WTC11 (cell line): ENCODE data around the gene RAMP1. TPM values are rescaled to one million over a fixed set of nuclear protein-coding genes. Genes with fewer than 3 reads are reported as not detected.
"Not testable (repeated sequence)": the region's sequence is repeated elsewhere in the genome, so short reads cannot be mapped to it uniquely, and the experiment has no call there.

ENCODE experiments used
- ATAC-seq: fragments of 200-7000 bp; cut with Tn5 transposase; 2 replicates; pipeline ENCODE4 v1.10.0; 2021; ENCODE audit warnings: mild to moderate bottlenecking, moderate library complexity
- CTCF ChIA-PET: fragments of 300-600 bp; sonication (Branson Sonifier 250); formaldehyde crosslinking; loops from one replicate; lab custom pipeline; 2021; ENCODE audit warnings: antibody characterized with exemption; lab: Charles Lee
- POLR2A ChIA-PET: fragments of 350-600 bp; sonication (Branson Sonifier 250); formaldehyde crosslinking; loops from one replicate; lab custom pipeline; 2021; ENCODE audit warnings: antibody characterized with exemption; lab: Charles Lee
- DNase-seq: peaks from one replicate; pipeline ENCODE4 v3.0.0; 2021; ENCODE audit warnings: low spot score
- H3K27ac Mint-ChIP-seq: 2 replicates; pipeline ENCODE4 v1.8.0; 2021; ENCODE audit warnings: mixed read lengths
- H3K27me3 Mint-ChIP-seq: 2 replicates; pipeline ENCODE4 v1.8.0; 2021; ENCODE audit warnings: low read depth, mild to moderate bottlenecking, moderate library complexity, mixed read lengths
- H3K36me3 Mint-ChIP-seq: 2 replicates; pipeline ENCODE4 v1.8.0; 2021; ENCODE audit warnings: mixed read lengths
- H3K4me1 Mint-ChIP-seq: 2 replicates; pipeline ENCODE4 v1.8.0; 2022; ENCODE audit warnings: mixed read lengths
- H3K4me3 Mint-ChIP-seq: 2 replicates; pipeline ENCODE4 v1.8.0; 2021; ENCODE audit warnings: mild to moderate bottlenecking, moderate library complexity, mixed read lengths
- H3K9me3 Mint-ChIP-seq: 2 replicates; pipeline ENCODE4 v1.8.0; 2021; ENCODE audit warnings: mixed read lengths
- CTCF ChIP-seq: fragments of 200-600 bp; IDR thresholded peaks from 2 replicates; pipeline ENCODE4 v1.8.0; 2022; ENCODE audit warnings: antibody characterized with exemption
- E2F4 ChIP-seq: sonication (generic); formaldehyde crosslinking; IDR thresholded peaks from 2 replicates; pipeline ENCODE4 v1.8.1; 2022; ENCODE audit warnings: low read depth, mild to moderate bottlenecking, moderate library complexity, missing genetic modification reagents, borderline replicate concordance
- EMX1 ChIP-seq: fragments of 250-450 bp; sonication (Bioruptor Pico); IDR thresholded peaks from 2 replicates; pipeline ENCODE4 v1.8.0; 2021; ENCODE audit warnings: mild to moderate bottlenecking
- ERG ChIP-seq: fragments of 250-450 bp; sonication (Bioruptor Pico); IDR thresholded peaks from 2 replicates; pipeline ENCODE4 v1.8.0; 2021; ENCODE audit warnings: mild to moderate bottlenecking
- FOXP4 ChIP-seq: sonication (generic); formaldehyde crosslinking; IDR thresholded peaks from 2 replicates; pipeline ENCODE4 v1.8.0; 2022; ENCODE audit warnings: mild to moderate bottlenecking, missing genetic modification reagents
- JAZF1 ChIP-seq: fragments of 250-450 bp; sonication (Bioruptor Pico); IDR thresholded peaks from 2 replicates; pipeline ENCODE4 v1.9.0; 2021; ENCODE audit warnings: moderate library complexity, mild to moderate bottlenecking, inconsistent platforms
- JUN ChIP-seq: sonication (generic); formaldehyde crosslinking; IDR thresholded peaks from 2 replicates; pipeline ENCODE4 v1.8.0; 2023; ENCODE audit warnings: mild to moderate bottlenecking, missing genetic modification reagents
- KAT7 ChIP-seq: sonication (generic); formaldehyde crosslinking; IDR thresholded peaks from 2 replicates; pipeline ENCODE4 v1.8.1; 2023; ENCODE audit warnings: missing genetic modification reagents, mild to moderate bottlenecking, borderline replicate concordance
- MYBL2 ChIP-seq: sonication (generic); formaldehyde crosslinking; IDR thresholded peaks from 2 replicates; pipeline ENCODE4 v1.8.1; 2023; ENCODE audit warnings: mild to moderate bottlenecking, moderate library complexity, missing genetic modification reagents
- NFATC4 ChIP-seq: fragments of 250-450 bp; sonication (Bioruptor Pico); IDR thresholded peaks from 2 replicates; pipeline ENCODE4 v1.9.0; 2021; ENCODE audit warnings: mild to moderate bottlenecking
- PREB ChIP-seq: sonication (generic); formaldehyde crosslinking; IDR thresholded peaks from 2 replicates; pipeline ENCODE4 v1.8.1; 2022; ENCODE audit warnings: mild to moderate bottlenecking, missing genetic modification reagents, moderate library complexity, borderline replicate concordance
- ZBTB21 ChIP-seq: sonication (generic); formaldehyde crosslinking; IDR thresholded peaks from 2 replicates; pipeline ENCODE4 v1.8.1; 2023; ENCODE audit warnings: mild to moderate bottlenecking, missing genetic modification reagents, borderline replicate concordance
- ZNF121 ChIP-seq: sonication (generic); formaldehyde crosslinking; IDR thresholded peaks from 2 replicates; pipeline ENCODE4 v1.8.0; 2023; ENCODE audit warnings: missing genetic modification reagents
- ZNF138 ChIP-seq: sonication (generic); formaldehyde crosslinking; conservative IDR thresholded peaks from 2 replicates; pipeline ENCODE4 v1.8.1; 2022; ENCODE audit warnings: mild to moderate bottlenecking, moderate library complexity, missing genetic modification reagents
- ZNF281 ChIP-seq: sonication (generic); formaldehyde crosslinking; IDR thresholded peaks from 2 replicates; pipeline ENCODE4 v1.8.0; 2023; ENCODE audit warnings: mild to moderate bottlenecking, missing genetic modification reagents
- ZNF423 ChIP-seq: fragments of 250-450 bp; sonication (Bioruptor Pico); IDR thresholded peaks from 2 replicates; pipeline ENCODE4 v2.1.2; 2022; ENCODE audit warnings: mild to moderate bottlenecking, moderate library complexity
- ZNF512 ChIP-seq: sonication (generic); formaldehyde crosslinking; IDR thresholded peaks from 2 replicates; pipeline ENCODE4 v1.8.1; 2022; ENCODE audit warnings: missing genetic modification reagents, borderline replicate concordance
- total RNA-seq: library from RNA; stranded (reverse); gene quantifications from 3 replicates; pipeline ENCODE4 v1.2.3, GENCODE V29; 2021

RAMP1 gene
- total RNA-seq, 1 experiment from 2014 or later: 1.0 TPM

- TF ChIP-seq PREB (CRISPR knock-in tag) (no peak), ERG (CRISPR knock-in tag) (no peak), ZNF121 (CRISPR knock-in tag) (no peak), MYBL2 (no peak), ZNF423 (CRISPR knock-in tag) (no peak), E2F4 (CRISPR knock-in tag) (no peak)
These were observed 6.7 kb downstream of the RAMP1 start (continued) for GRCh38 chr2:237866101-237866621.

GRCh38 chr2:237867465-237867864 is 8.0 kb downstream of the RAMP1 start:
- ATAC-seq (no peak), DNase-seq (no peak)
- Mint-ChIP-seq H3K4me1 (peaks cover 14% of the 10 kb centered on the region), H3K36me3 (no peaks in the 10 kb centered on the region), H3K27ac (no peak overlapping the region), H3K27me3 (no peaks in the 10 kb centered on the region; the same call in 1 of the 2 replicates), H3K4me3 (no peak overlapping the region), H3K9me3 (no peaks in the 10 kb centered on the region)
- no peak for TF ChIP-seq ZNF281 (CRISPR knock-in tag)
- TF ChIP-seq CTCF: no peak
- TF ChIP-seq KAT7 (CRISPR knock-in tag): no peak
- POLR2A ChIA-PET: no interaction called here
- CTCF ChIA-PET: no interaction called here

- POLR2A ChIA-PET, H3K9me3 Mint-ChIP-seq, ATAC-seq, H3K27ac Mint-ChIP-seq, H3K27me3 Mint-ChIP-seq, DNase-seq, H3K36me3 Mint-ChIP-seq, CTCF ChIA-PET, H3K4me3 Mint-ChIP-seq: not testable (repeated sequence)
- peaks cover 14% of the 10 kb centered on the region for H3K4me1 Mint-ChIP-seq
These were observed 8.7 kb downstream of the RAMP1 start for GRCh38 chr2:237868074-237868473.

GRCh38 chr2:237868631-237869342 is 9.4 kb downstream of the RAMP1 start:
- H3K9me3 Mint-ChIP-seq: no peaks in the 10 kb centered on the region
- no peaks in the 10 kb centered on the region; the same call in 1 of the 2 replicates for H3K27me3 Mint-ChIP-seq
- H3K4me1 Mint-ChIP-seq: peaks cover 14% of the 10 kb centered on the region
- CTCF ChIA-PET: no interaction called here
- H3K4me3 Mint-ChIP-seq: no peak overlapping the region
- DNase-seq (no peak), ATAC-seq (no peak)
- no peaks in the 10 kb centered on the region for H3K36me3 Mint-ChIP-seq
- POLR2A ChIA-PET: interaction anchor here (0.7 kb wide), 1 partner anchor 257 kb away, joined by 6 read pairs; no protein-coding TSS in a partner anchor
- H3K27ac Mint-ChIP-seq: no peak overlapping the region; the same call in 1 of the 2 replicates
- TF ChIP-seq ZNF138 (CRISPR knock-in tag) (no peak), ZNF121 (CRISPR knock-in tag) (no peak), NFATC4 (CRISPR knock-in tag) (no peak), ZNF423 (CRISPR knock-in tag) (no peak), FOXP4 (CRISPR knock-in tag) (no peak), ZNF512 (CRISPR knock-in tag) (no peak), EMX1 (CRISPR knock-in tag) (no peak), ZBTB21 (CRISPR knock-in tag) (no peak), JUN (CRISPR knock-in tag) (no peak), JAZF1 (CRISPR knock-in tag) (no peak)
